Osteocyte (in vitro differentiated cells): ENCODE data around the gene PAOX. TPM values are rescaled to one million over a fixed set of nuclear protein-coding genes. Genes with fewer than 3 reads are reported as not detected.

ENCODE experiments used
- DNase-seq: peaks from one replicate; pipeline ENCODE4 v3.0.0; 2021; ENCODE audit warnings: mixed read lengths; ENCODE audit not compliant: unreplicated experiment; ENCODE audit errors: extremely low spot score
- H3K27ac Mint-ChIP-seq: one replicate; pipeline ENCODE4 v1.8.0; 2021; ENCODE audit warnings: mild to moderate bottlenecking, mixed read lengths; ENCODE audit not compliant: unreplicated experiment
- H3K27me3 Mint-ChIP-seq: one replicate; pipeline ENCODE4 v1.8.0; 2021; ENCODE audit warnings: mixed read lengths; ENCODE audit not compliant: unreplicated experiment
- H3K36me3 Mint-ChIP-seq: one replicate; pipeline ENCODE4 v1.8.0; 2021; ENCODE audit warnings: mixed read lengths; ENCODE audit not compliant: unreplicated experiment
- H3K4me1 Mint-ChIP-seq: one replicate; pipeline ENCODE4 v1.8.0; 2021; ENCODE audit warnings: mixed read lengths; ENCODE audit not compliant: unreplicated experiment
- H3K4me3 Mint-ChIP-seq: one replicate; pipeline ENCODE4 v1.8.0; 2021; ENCODE audit warnings: mild to moderate bottlenecking, moderate library complexity, mixed read lengths; ENCODE audit not compliant: unreplicated experiment
- H3K9me3 Mint-ChIP-seq: one replicate; pipeline ENCODE4 v1.8.0; 2021; ENCODE audit warnings: mixed read lengths; ENCODE audit not compliant: unreplicated experiment
- CTCF ChIP-seq: fragments of 200-600 bp; sonication (generic); IDR thresholded peaks from 2 replicates; pipeline ENCODE4 v1.5.0; 2021; ENCODE audit warnings: antibody characterized with exemption, mild to moderate bottlenecking, moderate library complexity
- total RNA-seq: library from RNA; stranded (reverse); gene quantifications from 2 replicates; pipeline ENCODE4 v1.2.1, GENCODE V29; 2021

The PAOX gene
- total RNA-seq, 1 donor from 2014 or later, result 8.7 TPM

- peak; percentile 87 for DNase-seq
- no peak within 1 kb of the TSS for H3K27ac Mint-ChIP-seq
- TF ChIP-seq CTCF, result no peak
- no peaks in the 10 kb centered on the region for H3K9me3 Mint-ChIP-seq
- no peaks in the 10 kb centered on the region for H3K27me3 Mint-ChIP-seq
- H3K4me3 Mint-ChIP-seq, result peak within 1 kb of the TSS; percentile 72
- peaks cover 8% of the 10 kb centered on the region for H3K36me3 Mint-ChIP-seq
- H3K4me1 Mint-ChIP-seq, result no peaks in the 10 kb centered on the region
Measured at GRCh38 chr10:133357285-133358161, 21.5 kb upstream of the PAOX start, which contains the start of gene FUOM. Gene FUOM (minus strand): TSS chr10:133358019. CDS start chr10:133358007, 12 bp downstream.

GRCh38 chr10:133358162-133358924, 20.7 kb upstream of the PAOX start:
- DNase-seq, result peak; percentile 85
- H3K27ac Mint-ChIP-seq, result no peak overlapping the region
- no peaks in the 10 kb centered on the region for H3K9me3 Mint-ChIP-seq
- no peaks in the 10 kb centered on the region for H3K4me1 Mint-ChIP-seq
- no peaks in the 10 kb centered on the region for H3K27me3 Mint-ChIP-seq
- H3K4me3 Mint-ChIP-seq, result peak overlapping the region; percentile 14
- H3K36me3 Mint-ChIP-seq, result peaks cover 8% of the 10 kb centered on the region
- TF ChIP-seq CTCF, result no peak

- no peaks in the 10 kb centered on the region for H3K4me1 Mint-ChIP-seq
- H3K36me3 Mint-ChIP-seq, result peaks cover 8% of the 10 kb centered on the region
- H3K9me3 Mint-ChIP-seq, result no peaks in the 10 kb centered on the region
- TF ChIP-seq CTCF, result no peak
- no peak overlapping the region for H3K27ac Mint-ChIP-seq
- H3K27me3 Mint-ChIP-seq, result no peaks in the 10 kb centered on the region
- peak overlapping the region; percentile 14 for H3K4me3 Mint-ChIP-seq
- no peak for DNase-seq
Measured at GRCh38 chr10:133358925-133359310, 20.1 kb upstream of the PAOX start.

- no peak for TF ChIP-seq CTCF
- no peak for DNase-seq
- Mint-ChIP-seq H3K27ac (no peak overlapping the region), H3K36me3 (peaks cover 9% of the 10 kb centered on the region), H3K4me3 (no peak overlapping the region), H3K27me3 (no peaks in the 10 kb centered on the region), H3K4me1 (no peaks in the 10 kb centered on the region), H3K9me3 (no peaks in the 10 kb centered on the region)
Measured at GRCh38 chr10:133359554-133359971, 19.5 kb upstream of the PAOX start.
